NCI-H526 treated with DMSO at 0.1 percent for 48 hours (cell line): ENCODE measurements around the gene FSD1.
"Not testable (repeated sequence)": the region's sequence is repeated elsewhere in the genome, so short reads cannot be mapped to it uniquely, and the experiment has no call there.

Experiments
- DNase-seq: peaks from one replicate; lab custom pipeline; 2025; lab: John Stamatoyannopoulos, UW

FSD1 gene

DNA sequence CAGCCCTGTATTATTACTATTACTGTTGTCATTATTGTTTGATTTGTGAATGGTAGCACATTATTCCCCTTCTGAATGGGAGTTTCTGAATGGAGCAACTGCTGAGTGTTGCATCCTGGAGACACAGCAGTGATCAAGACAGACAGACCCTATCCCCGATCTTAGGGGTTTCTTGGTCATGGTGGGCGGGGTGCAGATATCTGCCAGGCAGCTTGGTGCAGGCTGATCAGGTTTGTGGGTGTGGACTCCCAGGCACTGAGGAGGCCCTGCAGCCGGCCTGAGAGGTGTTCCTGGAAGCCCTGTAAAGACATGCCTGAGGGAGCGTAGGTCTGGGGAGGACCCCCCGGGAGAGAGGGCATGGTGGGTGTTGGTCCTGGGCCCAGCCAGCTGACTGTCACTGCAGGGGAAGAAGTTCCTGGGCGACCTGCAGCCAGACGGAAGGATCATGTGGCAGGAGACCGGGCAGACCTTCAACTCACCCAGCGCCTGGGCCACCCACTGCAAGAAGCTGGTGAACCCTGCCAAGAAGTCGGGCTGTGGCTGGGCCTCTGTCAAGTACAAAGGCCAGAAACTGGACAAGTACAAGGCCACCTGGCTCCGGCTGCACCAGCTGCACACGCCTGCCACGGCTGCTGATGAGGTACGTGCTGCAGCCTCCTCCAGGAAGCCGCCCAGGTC lies 41.1 kb downstream of the FSD1 start:
- DNase-seq, result no peak

DNA sequence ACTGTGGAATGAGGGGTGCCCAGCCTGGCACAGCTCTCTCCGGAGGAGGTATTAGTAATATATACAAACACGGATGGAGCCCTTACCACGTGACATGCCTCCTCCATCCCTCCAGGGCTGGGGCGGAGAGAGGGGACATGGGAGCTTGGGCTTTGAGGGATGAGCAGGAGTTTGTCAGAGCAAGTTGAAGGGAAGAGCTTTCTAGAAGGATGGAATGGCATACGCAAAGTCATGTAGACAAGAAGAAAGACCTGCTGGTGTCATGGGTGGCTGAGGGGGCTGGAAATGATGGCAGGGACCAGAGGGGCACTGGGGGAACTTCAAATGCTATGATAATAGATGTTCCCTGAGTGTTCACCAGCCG lies 41.6 kb downstream of the FSD1 start:
- no peak for DNase-seq

DNA sequence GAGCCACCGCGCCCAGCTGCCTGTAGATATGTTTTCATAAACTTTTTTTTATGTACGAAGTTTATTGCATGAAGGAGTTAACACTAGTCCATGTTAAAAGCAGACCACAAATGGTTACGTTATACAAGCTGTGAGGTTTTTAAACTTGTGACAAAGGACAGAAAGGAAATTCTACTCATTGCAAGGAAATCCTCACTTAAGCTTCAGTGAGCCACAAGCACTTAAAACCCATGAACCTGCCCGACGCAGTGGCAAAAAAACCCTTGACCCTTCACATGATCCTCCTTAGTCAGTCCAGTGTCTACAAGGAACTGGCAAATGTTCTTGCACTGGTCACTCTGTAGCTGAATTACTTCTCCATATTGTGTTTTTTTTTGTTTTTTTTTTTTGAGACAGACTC lies 43.1 kb downstream of the FSD1 start:
- no peak for DNase-seq

DNA sequence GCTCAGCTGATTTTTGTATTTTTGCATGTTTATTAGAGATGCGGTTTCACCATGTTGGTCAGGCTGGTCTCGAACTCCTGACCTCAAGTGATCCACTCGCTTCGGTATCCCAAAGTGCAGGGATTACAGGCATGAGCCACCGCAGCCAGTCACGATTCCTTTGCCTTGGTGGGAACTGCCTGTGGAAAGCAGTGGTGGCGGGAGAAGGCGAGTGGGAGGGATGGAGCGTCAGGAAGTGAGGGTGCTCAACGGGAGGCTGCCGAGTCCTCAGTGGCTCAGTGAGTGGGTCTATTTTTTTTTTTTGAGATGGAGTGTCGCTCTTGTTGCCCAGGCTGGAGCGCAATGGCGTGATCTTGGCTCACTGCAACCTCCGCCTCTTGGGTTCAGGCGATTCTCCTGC lies 44.8 kb downstream of the FSD1 start:
- not testable (repeated sequence) for DNase-seq

DNA sequence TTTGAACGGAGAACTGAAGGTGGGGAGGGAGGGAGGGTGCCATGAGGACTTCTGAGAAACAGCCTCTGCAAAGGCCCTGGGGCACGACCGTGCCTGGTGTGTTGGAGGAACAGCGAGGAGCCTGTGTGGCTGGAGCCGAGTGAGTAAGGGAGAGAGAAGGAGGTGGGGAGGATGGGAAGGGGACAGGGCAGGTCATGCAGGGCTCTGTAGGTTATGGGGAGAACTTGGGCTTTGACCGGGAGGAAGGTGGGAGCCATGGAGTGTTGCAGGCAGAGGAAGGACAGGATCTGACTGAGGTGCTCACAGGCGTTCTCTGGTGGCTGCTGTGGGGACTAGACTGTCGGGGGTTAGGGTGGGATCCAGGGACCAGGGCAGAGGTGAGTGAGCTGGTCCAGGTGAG lies 45.7 kb downstream of the FSD1 start:
- no peak for DNase-seq

DNA sequence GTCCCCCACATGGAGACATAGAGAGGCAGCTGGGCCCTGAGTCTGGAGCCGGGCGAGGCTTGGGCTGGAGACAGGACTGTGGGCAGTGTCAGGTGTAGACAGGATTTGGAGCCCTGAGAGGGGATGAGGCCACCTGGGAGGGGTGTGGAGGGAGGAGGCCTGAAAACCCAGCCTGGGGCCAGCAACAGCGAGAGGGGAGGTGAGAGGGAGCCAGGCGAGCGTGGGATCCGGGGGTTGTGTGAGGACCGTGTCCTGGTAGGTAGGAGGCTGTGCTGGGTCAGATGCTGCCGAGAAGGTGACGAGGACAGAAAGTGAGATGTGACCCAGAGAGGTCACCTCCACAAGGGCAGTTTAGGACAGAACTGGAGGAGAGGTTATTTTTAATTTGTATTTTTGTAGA lies 46.3 kb downstream of the FSD1 start:
- no peak for DNase-seq

DNA sequence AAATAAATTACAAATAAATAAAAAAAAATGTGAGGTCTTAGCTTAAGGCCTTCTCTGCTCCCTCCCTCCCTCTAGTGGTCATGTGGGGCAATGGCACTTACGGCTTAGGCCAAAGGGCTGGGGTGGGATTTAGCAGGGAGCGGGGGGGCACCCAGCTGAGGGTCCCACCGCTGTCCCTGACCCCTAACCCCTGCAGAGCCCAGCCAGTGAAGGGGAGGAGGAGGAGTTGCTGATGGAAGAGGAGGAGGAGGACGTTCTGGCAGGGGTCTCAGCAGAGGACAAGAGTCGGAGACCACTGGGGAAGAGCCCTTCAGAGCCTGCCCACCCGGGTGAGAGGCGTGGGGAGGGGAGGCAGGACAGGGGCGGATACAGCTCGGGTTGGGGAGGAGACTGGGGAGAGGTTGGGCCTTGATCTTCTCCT lies 48.3 kb downstream of the FSD1 start:
- no peak for DNase-seq

DNA sequence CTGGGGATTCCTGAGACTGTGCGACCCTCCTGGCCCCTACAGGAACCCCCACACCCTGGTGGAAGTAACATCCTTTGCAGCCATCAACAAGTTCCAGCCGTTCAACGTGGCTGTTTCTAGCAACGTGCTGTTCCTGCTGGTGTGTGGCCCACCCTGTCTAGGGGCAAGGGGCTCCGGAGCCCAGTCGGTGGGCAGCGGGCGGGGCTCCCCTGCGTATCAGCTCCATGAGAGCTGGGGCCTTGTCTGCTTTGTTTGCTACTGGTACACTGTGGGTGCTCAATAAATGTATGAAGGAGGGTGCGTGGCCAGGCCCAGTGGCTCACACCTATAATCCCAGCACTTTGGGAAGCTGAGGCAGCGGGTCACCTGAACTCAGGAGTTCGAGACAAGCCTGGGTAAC lies 49.9 kb downstream of the FSD1 start:
- DNase-seq, result no peak

DNA sequence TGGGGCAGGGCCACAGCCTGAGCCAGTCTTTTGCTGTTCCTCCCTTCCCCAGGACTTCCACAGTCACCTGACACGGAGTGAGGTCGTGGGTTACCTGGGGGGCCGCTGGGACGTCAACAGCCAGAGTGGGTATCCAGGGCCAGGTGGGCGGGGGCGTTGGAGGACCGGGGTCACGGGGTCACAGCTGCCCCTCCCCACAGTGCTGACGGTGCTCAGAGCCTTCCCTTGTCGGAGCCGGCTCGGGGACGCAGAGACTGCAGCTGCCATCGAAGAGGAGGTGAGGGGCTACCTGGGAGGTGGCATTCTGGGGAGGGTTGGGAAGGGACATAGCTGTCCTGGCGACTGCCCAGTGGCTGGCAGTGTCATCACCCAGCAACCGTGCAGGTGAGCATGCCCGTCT lies 50.5 kb downstream of the FSD1 start:
- DNase-seq, result no peak

DNA sequence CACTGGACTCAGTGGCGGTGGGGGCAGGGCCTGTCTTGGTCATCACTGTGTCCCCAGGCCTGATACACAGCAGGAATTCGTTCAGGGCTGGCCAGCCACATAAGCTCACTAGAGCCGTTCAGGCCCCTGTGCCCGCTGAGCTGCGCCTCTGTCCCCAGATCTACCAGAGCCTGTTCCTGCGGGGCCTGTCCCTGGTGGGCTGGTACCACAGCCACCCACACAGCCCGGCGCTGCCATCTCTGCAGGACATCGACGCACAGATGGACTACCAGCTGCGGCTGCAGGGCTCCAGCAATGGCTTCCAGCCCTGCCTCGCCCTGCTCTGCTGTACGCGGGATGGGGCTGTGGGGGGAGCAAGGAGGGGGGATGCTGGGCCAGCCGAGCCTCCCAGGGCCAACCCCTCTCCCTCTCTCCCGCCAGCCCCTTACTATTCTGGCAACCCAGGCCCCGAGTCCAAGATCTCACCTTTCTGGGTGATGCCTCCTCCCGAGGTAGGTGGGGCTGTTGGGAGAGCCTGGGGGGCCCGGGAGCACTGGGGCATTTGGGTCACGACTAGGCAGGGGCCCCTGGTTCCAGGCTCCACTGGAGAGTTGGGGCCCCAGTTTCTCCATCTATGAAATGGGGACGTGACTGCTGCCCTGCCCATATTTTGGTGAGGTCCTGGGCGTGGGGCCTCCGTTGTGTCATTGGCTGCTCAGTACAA lies 52.8 kb downstream of the FSD1 start:
- no peak for DNase-seq

DNA sequence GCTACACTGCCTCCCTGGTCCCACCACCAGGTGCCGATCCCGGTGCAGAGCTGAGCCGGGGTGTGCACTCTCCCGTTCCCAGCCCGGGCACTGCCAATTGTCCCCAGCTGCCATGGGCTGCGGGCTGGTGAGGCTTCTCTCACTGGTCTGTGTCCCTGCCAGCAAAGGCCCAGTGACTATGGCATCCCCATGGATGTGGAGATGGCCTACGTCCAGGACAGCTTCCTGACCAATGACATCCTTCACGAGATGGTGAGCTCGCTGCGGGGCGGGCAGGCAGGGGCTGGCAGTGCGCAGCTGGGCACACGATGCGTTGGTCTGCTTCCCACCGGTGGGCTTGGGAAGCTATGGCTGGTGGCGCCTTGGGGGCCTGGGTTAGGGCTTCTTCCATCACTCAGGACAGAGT lies 53.5 kb downstream of the FSD1 start:
- no peak for DNase-seq

DNA sequence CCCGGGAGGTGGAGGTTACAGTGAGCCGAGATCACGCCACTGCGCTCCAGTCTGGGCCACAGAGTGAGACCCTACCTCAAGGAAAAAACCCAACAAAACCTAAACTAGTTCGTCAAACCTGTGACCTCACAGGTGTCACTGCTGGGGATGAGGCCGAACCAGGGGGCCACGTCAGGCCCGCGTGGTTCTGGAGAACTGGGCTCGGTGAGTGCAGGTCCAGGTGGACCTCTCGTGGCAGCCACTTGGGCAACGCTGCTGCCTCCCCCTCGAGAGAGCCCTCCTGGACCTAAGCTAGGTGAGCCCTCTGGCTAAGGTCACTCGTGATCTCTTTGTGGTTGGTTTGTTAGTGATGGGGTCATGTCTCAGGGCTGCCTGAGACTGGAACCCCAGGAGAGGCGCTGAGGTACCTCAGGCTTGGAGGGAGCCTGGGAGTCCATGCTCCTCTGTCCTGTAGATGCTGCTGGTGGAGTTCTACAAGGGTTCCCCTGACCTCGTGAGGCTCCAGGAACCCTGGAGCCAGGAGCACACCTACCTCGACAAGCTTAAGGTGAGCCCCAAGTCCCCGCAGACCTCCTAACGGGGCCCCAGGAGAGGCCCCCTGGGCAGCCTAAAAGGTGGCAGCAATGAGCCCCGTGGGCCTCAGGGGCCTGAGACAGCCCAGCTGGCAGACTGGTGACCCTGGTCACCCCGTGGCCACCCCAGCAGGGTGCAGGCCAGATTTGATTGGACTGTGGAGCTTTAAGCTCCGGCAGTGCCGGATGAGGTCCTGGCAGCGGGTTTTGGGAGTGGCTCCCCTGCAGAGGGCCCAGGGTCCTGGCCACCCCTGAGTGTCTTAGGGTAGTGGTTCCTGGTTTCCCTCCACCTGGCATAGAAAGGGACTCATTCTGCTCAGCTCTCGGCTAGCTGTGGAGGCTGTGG lies 54.6 kb downstream of the FSD1 start:
- no peak for DNase-seq

DNA sequence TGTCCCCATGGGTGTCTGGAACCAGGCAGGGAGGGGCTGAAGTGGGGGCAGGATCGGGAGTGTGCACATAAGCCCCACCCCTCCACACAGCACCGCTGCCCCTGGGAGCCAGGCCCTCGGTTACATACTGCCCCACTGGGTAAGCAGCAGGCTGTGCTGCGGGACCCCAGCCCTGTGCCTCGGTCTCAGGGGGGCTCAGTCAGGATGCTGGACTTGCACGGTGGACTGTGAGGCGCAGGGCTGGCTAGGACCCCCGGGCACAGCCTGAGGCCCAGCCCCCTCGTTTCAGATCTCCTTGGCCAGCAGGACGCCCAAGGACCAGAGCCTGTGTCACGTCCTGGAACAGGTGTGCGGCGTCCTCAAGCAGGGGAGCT lies 55.2 kb downstream of the FSD1 start:
- no peak for DNase-seq

DNA sequence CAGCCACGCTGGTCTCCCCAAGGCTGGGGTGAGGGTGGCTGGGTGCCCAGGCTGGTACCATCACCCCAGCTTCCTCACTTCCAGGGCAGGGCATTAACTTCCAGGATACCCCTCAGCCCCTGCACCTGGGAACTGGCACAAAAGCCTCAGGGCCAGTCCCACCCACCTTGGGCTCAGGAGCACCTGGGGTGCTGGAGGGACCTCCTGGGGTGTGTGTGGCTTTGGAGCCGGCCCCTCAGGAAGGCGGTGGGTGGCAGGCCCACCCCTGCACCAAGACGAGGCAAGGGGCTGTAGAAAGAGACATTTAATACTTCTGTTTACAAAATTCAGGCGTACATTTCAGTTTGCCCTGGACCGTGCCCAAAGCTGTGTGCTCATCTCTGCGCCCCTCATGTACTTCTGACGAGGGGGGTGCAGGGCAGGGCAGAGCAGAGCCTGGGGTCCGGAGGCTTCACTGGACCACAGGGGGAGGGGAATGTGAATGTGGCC lies 55.7 kb downstream of the FSD1 start:
- DNase-seq, result no peak

DNA sequence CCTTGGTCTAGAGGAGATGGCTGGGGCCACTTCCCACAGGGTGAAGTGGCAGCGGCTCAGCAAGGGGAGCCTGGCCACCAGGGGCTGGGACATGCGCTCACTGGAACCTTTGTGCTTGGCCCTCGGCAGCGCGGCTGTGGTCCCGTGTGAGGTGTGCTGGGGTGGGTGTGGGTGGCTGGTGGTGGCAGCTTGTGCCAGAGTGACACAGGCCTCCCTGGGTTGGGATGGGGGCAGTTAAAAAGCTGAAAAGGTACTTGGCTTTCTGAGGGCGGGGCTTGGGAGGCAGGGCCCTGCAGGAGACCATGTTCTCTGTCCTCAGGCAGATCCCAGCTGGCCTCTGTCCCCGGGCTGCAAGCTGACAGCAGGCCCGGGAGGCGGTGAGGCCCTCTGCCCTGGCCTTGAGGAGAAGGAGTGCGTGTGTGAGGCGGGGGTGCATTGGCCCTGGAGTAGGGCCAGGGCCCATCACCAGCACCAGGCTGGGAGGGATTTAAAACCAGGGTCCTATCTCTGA lies 56.3 kb downstream of the FSD1 start:
- DNase-seq, result no peak

DNA sequence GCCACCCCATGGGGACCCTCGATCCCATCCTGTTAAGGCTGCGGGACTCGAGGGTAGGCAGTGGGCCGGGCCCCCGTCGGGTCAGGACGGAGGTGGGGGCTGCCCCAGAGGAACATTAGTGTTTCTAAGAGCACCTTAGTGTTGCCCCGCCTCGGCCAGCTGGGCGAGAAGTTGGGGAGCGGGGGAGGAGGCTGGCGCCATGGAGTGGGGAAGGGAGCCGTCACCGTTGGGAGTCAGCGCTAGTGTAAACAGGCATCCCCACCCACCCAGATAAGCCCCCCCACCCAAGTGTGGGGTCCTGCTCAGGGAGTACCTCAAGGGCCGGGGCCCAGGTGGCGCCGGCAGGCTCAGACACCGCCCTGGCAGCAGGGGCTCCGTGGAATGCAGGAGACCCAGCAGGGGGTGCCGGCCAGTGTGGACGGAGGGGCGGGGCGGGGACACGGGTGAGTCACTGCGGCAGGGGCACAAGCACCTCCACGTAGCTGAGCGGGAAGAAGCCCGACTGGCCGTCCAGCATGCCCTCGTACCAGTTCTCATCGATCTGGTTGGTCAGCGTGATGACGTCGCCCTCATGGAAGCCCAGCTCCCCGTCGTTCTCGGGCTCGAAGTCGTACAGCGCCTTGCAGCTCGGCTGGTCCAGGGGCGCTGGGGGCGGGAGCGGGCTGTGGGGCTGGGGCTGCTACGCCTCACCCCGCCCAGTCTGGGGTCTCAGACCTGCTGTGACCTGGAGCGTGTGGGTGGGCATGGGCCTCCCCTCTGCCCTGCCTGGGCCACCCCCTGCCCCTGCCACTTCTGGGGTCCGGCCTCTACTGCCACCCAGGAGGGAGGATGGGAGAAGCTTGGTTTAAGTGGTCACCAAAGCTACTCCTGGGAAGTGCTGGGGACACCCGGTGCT lies 57.0 kb downstream of the FSD1 start:
- DNase-seq, result no peak

DNA sequence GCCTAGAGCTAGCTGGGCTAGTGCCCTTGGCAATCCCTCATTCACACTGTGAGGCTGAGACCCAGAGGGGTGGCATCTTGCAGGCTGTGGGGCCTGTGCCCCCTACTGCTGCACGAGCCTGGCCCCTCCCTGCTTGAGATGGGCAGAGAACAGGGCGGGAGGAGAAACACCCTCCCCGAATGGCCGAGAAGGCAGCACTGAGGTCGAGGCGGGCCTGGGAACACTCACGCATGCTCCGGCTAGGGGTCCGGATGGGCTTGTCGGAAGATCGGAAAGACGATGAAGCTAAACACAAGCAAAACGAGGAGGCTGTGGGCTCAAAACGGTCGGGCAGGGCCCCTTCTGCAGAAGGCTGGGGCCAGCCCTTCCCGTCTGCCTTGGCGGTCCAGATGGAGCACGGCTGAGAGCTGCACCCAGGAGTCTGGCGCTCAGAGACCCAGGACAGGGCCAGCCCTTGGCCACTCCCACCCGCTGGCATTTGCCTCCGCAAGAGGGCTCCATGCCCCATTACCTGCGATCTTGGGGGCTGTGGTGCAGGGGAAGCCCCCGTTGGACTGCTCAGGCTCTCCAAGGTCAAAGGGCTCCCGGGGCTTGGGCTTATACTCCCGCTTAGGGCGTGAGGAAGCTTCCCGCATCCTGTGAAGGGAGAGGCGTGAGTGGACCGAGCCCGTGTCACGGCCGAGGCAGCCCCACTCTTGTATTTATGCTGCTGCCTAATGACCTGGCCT lies 57.9 kb downstream of the FSD1 start:
- DNase-seq, result no peak

DNA sequence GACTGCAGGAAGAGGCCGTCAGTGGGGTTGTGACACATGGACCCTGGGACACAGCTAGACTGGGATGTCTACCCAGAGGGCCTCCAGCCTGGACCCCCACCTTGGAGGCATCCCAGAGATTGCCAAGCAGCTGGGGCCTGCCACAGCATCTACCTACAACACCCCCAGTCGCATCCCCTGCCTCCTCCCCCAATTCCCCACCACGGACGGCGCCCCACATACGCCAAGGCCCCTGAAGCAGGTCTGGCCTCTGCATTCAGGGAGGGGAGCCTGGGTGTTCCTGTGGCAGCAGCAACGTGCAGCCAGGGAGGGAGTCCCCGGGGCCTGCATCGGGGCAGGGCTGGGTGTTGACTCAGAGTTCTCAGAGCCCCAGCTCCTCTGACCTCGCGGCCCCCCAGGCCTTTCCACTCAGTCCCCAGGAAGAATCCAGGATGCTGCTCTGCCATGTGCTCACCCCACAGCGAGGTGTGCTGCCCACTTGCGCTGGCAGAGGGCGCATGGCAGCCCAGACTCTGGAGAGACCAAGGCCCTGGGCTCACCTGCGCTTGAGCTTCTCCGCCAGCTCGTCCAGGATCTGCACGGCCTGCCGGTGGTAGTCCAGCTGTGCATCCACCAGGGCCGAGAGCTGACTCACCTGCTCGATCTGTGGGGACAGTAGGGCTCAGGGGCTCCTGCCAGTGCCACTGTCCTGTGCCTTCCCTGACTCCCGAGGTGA lies 58.6 kb downstream of the FSD1 start:
- no peak for DNase-seq

DNA sequence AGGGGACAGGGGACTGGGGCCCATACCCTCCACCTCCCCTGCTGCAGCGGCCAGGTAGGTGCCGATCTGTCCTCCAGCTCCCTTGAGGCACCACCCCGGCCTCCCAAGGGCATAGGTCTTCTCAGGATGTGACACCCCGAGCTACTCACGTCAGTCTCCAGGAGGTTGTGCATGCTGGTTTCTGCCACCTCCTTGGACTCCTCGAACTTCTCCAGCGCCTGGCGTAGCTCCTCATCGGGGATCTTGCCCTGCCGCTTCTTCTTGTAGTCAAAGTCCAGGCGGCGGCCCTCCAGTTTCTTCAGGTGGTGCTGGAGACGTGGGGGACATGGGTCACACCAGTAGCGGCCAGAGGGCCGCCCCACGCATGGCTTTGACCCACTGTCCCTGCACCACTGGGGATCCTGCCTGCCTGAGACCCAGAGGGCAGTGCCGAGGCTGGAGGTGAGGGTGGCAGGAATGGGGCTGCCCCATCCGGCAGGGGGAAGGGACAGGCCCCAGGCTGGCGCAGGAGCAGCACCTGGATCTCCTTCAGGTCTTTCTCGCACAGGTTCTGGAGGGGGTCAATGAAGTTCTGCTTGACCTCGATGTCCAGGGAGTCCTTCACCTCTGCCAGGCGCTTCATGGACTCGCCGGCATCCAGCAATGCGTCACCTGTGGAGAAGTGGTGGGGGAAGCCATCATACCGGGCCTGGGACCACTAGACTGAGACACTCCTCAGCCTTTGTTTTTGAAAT lies 59.3 kb downstream of the FSD1 start:
- no peak for DNase-seq

DNA sequence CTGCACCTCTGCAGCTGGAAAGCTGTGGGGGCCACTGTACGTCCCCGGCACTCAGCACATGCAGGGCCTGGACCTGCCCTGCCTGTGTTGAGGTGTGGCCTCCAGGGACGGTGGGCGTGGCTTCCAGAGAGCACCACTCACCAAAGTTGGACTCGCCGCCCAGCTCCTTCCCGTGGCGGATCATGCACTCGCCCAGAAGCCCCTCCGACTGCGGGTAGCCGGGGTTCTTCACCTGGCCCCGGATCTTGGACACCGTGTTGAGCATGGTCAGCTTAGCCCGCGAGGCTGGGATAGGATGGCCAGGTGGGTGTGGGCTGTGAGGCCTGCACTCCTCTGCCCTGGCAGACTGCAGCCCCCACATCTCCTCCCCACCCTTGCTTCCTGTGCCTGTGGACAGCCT lies 60.9 kb downstream of the FSD1 start:
- no peak for DNase-seq
